HG03460 (cell line): ENCODE data around the gene DNAH10.
"Not testable (repeated sequence)": the region's sequence is repeated elsewhere in the genome, so short reads cannot be mapped to it uniquely, and the experiment has no call there.

ENCODE experiments used
- ATAC-seq: cut with Tn5 transposase; IDR thresholded peaks from one replicate; pipeline ENCODE4 v1.9.1; 2021; ENCODE audit not compliant: unreplicated experiment

DNAH10 gene

DNA sequence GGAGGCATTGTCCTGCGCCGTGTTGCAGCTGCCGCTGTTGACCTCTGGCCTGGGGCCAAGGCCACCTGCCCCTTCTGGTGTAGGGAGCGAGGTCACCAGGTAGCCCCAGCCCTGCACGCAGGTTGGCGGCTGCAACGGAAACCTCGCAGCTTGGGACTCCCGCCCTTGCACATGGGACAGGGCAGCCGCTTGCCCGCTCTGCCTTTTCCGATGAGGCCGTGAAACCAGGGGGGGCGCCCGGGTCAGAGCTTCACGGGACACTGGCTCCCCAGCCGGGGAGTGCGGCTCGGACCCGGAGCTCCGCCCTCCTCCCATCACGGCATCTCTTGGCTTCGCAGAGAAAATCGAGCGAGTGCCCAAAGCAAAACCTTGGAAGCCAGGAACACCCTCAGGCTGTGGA lies 25.4 kb downstream of the DNAH10 start:
- no peak for ATAC-seq

DNA sequence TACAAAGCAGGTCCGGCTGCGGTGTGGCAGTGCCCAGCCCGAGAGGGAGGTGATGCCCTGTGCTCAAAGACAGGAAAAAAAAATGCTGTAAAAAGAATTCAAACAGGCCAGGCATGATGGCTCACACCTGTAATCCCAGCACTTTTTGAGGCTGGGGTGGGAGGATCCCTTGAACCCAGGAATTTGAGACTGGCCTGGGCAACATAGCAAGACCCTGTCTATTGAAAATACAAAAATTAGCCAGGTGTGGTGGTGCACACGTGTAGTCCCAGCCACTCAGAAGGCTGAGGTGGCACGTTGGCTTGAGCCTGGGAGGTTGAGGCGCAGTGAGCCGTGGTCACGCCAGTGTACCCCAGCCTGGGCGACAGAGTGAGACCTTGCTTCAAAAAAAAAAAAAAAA lies 26.4 kb downstream of the DNAH10 start:
- no peak for ATAC-seq

DNA sequence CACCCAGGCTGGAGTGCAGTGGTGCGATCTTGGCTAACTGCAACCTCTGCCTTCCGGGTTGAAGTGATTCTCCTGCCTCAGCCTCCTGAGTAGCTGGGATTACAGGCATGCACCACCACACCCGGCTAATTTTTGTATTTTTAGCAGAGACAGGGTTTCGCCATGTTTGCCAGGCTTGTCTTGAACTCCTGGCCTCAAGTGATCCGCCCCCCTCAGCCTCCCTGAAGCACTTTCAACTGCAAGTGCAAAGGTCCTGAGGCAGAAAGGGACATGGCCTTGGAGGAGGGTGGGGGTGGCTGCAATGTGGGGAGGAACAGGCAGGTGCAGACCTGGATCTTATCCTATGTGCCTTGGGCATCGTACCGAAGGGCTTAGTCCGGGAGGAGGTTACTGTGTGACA lies 27.3 kb downstream of the DNAH10 start:
- not testable (repeated sequence) for ATAC-seq

DNA sequence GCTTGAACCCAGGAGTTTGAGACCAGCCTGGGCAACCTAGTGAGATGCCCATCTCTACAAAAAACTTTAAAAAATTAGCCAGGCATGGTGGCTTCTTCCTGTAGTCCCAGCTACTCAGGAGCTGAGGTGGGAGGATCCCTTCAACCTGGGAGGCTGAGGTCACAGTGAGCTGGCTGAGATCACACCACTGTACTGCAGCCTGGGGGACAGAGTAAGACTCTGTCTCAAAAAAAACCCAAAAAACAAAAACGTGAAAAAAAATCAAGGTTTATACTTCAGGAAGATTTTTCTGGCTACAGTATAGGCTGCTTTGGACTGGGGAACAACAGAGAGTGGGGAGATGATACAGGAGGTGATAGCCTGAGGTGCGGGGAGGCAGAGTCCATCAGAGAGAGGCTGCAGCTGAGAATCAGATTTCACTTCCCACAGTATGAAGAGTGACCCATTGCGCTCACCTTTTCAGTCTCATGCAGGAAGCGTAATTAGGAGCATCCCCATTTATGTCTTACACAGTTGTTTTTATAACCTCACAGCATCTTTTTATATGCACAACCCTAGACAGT lies 28.9 kb downstream of the DNAH10 start:
- ATAC-seq = no peak

GRCh38 chr12:123794027-123794426 lies 31.9 kb downstream of the DNAH10 start:
- no peak for ATAC-seq

- ATAC-seq = no peak
Observed at GRCh38 chr12:123798518-123798917, 36.4 kb downstream of the DNAH10 start.

GRCh38 chr12:123799227-123799626 lies 37.1 kb downstream of the DNAH10 start:
- ATAC-seq = no peak

DNA sequence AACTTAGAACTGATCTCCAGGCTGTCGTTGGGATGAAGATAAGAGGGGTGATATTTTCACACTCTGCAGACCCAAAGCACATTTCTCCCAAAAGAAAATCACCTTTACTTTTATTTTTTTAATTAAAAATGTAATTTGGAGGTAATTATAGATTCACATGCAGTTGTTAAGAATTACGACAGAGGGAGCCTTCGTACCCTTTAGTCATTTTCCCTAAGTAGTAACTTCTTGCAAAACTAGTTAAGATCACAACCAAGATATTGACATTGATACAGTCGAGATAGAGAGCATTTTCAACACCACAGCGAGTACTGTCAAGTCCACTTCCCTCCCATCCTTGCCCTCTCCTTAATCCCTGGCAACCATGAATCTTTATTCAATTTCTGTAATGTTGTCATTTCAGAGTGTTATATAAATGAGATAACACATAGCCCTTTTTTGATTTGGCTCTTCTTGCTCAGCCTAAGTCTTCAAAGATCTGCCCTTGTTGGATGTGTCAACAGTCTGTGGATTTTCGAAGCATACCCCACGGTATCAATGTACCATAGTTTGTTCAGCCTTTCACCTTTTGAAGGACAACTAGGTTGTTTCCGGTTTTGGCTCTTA lies 39.6 kb downstream of the DNAH10 start:
- ATAC-seq = no peak

GRCh38 chr12:123805173-123805572 lies 43.1 kb downstream of the DNAH10 start:
- no peak for ATAC-seq

DNA sequence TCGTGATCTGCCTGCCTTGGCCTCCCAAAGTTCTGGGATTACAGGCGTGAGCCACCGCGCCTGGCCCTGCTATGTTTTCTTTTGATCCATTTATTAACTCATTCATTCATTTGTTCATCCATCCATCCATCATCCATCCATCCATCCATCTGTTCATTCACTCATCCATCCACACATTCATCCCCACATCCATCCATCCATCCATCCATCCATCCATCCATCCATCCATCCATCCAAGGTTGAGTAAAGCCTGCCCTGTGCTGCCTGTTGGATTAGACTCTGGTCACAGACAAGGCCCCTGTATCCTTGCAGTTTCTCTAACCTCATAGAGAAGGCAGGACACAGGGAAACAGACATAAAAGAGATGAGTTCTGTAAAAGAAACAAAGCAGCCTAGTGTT lies 44.9 kb downstream of the DNAH10 start:
- no peak for ATAC-seq

GRCh38 chr12:123807670-123808069 lies 45.6 kb downstream of the DNAH10 start:
- ATAC-seq = no peak

DNA sequence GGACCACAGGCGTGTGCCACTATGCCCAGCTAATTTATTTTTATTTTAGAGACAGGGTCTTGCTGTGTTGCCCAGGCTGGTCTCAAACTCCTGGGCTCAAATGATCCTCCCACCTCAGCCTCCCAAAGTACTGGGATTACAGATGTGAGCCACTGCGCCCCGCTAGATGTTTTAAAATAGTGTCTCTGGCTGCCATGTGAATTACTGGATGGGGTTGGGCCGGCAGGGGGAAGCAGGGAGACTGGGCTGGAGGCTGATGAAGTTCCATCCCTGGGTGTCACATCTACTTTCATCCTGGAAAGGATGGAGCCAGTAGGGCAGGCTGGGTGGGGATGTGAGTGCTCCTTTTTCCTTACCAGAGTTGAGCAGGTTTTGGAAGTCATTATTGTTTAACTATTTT lies 46.1 kb downstream of the DNAH10 start:
- no peak for ATAC-seq

DNA sequence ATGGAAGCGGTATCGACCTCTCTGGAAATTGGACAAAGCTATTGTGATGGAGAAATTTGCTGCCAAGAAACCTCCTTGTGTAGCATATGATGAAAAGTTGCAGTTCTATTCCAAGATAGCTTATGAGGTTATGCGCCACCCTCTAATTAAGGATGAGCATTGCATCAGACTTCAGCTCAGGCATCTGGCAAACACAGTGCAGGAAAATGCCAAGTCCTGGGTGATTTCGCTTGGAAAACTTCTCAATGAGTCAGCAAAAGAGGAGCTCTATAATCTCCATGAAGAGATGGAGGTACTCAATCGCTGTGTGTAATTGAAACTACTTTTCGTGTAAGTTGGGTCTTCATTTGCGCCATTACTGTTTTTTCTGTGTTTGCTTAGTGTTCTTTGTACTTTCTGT lies 51.2 kb downstream of the DNAH10 start:
- ATAC-seq = no peak

- ATAC-seq = no peak
Observed at GRCh38 chr12:123815968-123816367, 53.9 kb downstream of the DNAH10 start.

GRCh38 chr12:123816896-123817537 lies 54.9 kb downstream of the DNAH10 start:
- no peak for ATAC-seq

DNA sequence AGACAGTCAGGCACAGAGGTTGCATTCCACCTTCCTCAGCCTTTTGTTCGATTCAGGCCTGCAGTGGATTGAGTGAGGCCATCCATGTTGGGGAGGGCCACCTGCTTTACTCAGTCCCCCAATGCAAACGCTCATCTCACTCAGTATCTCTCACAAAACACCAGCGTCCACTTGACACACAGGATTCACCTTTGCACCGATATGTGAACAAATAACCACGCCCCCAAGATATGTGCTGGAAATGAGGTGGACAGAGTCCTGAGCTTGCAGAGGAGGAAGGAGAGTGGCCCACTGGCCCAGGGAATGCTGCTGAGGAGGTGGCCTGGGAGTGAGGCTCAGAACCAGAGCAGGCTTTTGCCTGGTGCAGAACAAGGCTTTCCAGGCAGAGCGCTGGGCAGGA lies 60.7 kb downstream of the DNAH10 start:
- no peak for ATAC-seq

DNA sequence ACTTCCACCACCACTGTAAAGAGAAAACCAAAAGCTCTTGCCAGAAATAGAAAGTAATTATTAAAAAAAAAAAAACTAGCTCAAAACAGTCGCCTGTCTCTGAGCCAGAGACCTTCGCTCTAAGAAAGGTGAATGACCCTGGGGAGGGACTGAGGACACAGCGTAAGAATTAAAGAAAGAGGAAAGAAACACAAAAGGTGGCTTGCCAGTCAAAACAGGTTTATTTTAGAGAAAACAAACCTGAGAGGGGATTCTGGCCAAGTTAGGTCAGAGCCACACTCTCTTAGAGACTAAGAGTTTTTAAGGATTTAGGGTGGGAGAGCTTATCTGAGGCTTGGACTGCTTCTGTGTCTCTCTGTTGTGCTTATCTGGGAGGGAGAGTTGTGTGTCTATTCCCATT lies 66.0 kb downstream of the DNAH10 start:
- no peak for ATAC-seq

- no peak for ATAC-seq
Observed at GRCh38 chr12:123828854-123829547, 66.9 kb downstream of the DNAH10 start.

DNA sequence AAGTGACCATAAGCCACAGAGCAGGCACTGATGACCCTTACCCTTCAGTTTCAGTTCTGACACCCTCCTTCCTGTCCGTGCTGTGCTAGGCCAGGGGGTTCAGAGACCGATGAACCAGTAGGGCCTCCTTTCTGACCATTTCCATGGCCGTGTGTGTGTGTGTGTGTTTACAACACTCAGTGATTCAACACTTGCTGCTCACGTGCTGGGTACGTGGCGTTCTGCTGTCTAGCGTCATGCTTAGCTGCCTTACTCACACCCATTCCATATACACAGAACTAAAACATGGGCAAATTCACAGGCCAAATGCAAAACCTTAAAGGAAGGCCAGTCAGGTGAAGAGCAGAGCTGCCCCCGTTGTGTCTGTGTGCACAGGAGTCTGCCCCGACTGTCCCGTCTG lies 67.5 kb downstream of the DNAH10 start:
- no peak for ATAC-seq

GRCh38 chr12:123830675-123831074 lies 68.6 kb downstream of the DNAH10 start:
- ATAC-seq = no peak

DNA sequence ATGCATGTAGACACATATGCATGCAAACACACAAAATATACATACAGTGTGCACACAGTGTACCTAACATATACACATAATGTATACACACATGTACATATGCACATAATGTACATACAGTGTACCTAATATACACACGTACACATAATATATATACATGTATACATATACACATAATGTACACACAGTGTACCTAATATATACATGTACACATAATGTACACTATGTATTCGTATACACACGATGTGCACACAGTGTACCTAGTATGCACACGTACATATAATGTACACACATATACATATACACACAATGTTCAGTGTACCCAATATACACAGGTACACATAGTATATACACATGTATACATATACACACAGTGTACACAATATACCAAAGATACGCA lies 70.0 kb downstream of the DNAH10 start:
- no peak for ATAC-seq

GRCh38 chr12:123833830-123834229 lies 71.7 kb downstream of the DNAH10 start:
- no peak for ATAC-seq
